MCF 10A (cell line): ENCODE measurements around the gene OTOF. TPM values are rescaled to one million over a fixed set of nuclear protein-coding genes. Genes with fewer than 3 reads are reported as not detected.

Experiments
- Bru-seq: library from RNA; stranded (reverse); fragments of 400-500 nt; gene quantifications from one replicate; lab custom pipeline; 2021; lab: Mats Ljungman, UMichigan
- BruChase-seq, 2 experiments: library from RNA; stranded (reverse); fragments of 400-500 nt; gene quantifications; one replicate each; lab custom pipeline; 2021; lab: Mats Ljungman, UMichigan
- BruUV-seq: library from RNA; stranded (reverse); fragments of 400-500 nt; replicated peaks from 2 replicates; lab custom pipeline; 2021; lab: Mats Ljungman, UMichigan
- CTCF ChIA-PET: fragments of 300-600 bp; sonication (Branson Sonifier 250); formaldehyde crosslinking; extraction: SDS; loops from one replicate; lab custom pipeline; 2021; ENCODE audit warnings: antibody characterized with exemption, inconsistent platforms; lab: Yijun Ruan, JAX
- POLR2A ChIA-PET: fragments of 300-600, 350-650 bp; sonication (Branson Sonifier 250); formaldehyde crosslinking; extraction: SDS; loops from one replicate; lab custom pipeline; 2020; ENCODE audit warnings: antibody characterized with exemption, inconsistent platforms; lab: Yijun Ruan, JAX
- DNase-seq: peaks from one replicate; pipeline ENCODE4 v3.0.0-alpha.2; 2018; ENCODE audit not compliant: unreplicated experiment
- H3K27ac Mint-ChIP-seq: one replicate; pipeline ENCODE4 v1.8.0; 2022; ENCODE audit warnings: mild to moderate bottlenecking, low read depth, mixed read lengths; ENCODE audit not compliant: unreplicated experiment
- H3K27me3 Mint-ChIP-seq: one replicate; pipeline ENCODE4 v1.8.0; 2022; ENCODE audit warnings: mixed read lengths; ENCODE audit not compliant: insufficient read depth, unreplicated experiment
- H3K36me3 Mint-ChIP-seq: one replicate; pipeline ENCODE4 v1.8.0; 2022; ENCODE audit warnings: mild to moderate bottlenecking, moderate library complexity, mixed read lengths; ENCODE audit not compliant: insufficient read depth, unreplicated experiment
- H3K4me1 Mint-ChIP-seq: one replicate; pipeline ENCODE4 v1.8.0; 2022; ENCODE audit warnings: mixed read lengths; ENCODE audit not compliant: insufficient read depth, unreplicated experiment
- H3K4me3 Mint-ChIP-seq: one replicate; pipeline ENCODE4 v1.8.0; 2022; ENCODE audit warnings: mild to moderate bottlenecking, moderate library complexity, mixed read lengths; ENCODE audit not compliant: unreplicated experiment
- H3K9me3 Mint-ChIP-seq: one replicate; pipeline ENCODE4 v1.8.0; 2022; ENCODE audit warnings: mixed read lengths; ENCODE audit not compliant: unreplicated experiment
- CTCF ChIP-seq: fragments of 200-600 bp; IDR thresholded peaks from one replicate; pipeline ENCODE4 v1.8.0; 2022; ENCODE audit warnings: antibody characterized with exemption, mild to moderate bottlenecking; ENCODE audit not compliant: unreplicated experiment
- intact Hi-C: fragments of 100-400 bp; cut with micrococcal nuclease; formaldehyde crosslinking; loops from 2 replicates; pipeline ENCODE4 v1.14.1; 2022
- long read RNA-seq: library from polyadenylated mRNA; stranded (forward); transcript quantifications from one replicate; pipeline ENCODE4 v2.0.0, GENCODE V29; 2022
- total RNA-seq: library from RNA; stranded (reverse); gene quantifications from 2 replicates; pipeline ENCODE4 v1.2.3, GENCODE V29; 2022

The OTOF gene
- total RNA-seq, result not detected in 2 replicates
- Bru-seq, nascent RNA, result not detected
- BruChase-seq, experiment 1, labeled RNA remaining after a 6-hour chase, result not detected
- BruChase-seq, experiment 2, labeled RNA remaining after a 2-hour chase, result not detected
- long read RNA-seq, result 0 reads

DNA sequence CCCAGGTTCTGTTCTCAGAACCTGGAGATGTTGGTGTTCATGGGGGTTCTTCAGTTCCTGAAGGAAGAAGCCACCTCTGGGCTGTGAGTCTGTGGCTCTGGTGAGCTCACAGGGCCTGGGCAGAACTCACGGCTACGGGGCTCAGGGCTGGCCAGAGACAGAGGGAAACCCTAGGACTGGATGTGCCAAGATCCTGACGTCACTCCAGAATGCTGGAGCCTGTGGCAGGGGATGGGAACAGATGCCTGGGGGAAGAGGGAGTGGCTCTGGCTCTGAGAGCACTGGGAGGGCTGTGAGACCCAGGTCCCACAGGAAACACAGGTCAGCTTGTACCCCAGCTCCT is at the start of gene OTOF:
Gene OTOF, minus strand, starts transcription at position 214 of the 343 bp plus-strand sequence.
- no TSS peak for BruUV-seq
- Mint-ChIP-seq H3K27ac (no peak within 1 kb of the TSS), H3K36me3 (no peaks in the 10 kb centered on the region), H3K9me3 (no peaks in the 10 kb centered on the region), H3K27me3 (no peaks in the 10 kb centered on the region), H3K4me1 (peaks cover 8% of the 10 kb centered on the region), H3K4me3 (no peak within 1 kb of the TSS)
- DNase-seq, result peak; percentile 77
- intact Hi-C loops, result no loop called here
- CTCF ChIA-PET, result interaction anchor here (1.7 kb wide), 1 partner anchor 10 kb away, joined by 5 read pairs; no protein-coding TSS in a partner anchor
- TF ChIP-seq CTCF, result no peak
- POLR2A ChIA-PET, result interaction anchor here (0.6 kb wide), 1 partner anchor 121 kb away, joined by 4 read pairs; no protein-coding TSS in a partner anchor

GRCh38 chr2:26526589-26526988 is 48.7 kb upstream of the OTOF start:
- Mint-ChIP-seq H3K27me3 (peaks cover 22% of the 10 kb centered on the region), H3K4me3 (no peak overlapping the region), H3K4me1 (no peaks in the 10 kb centered on the region), H3K27ac (no peak overlapping the region), H3K9me3 (no peaks in the 10 kb centered on the region), H3K36me3 (no peaks in the 10 kb centered on the region)
- POLR2A ChIA-PET, result no interaction called here
- peak; percentile 44 for DNase-seq
- TF ChIP-seq CTCF, result no peak
- no TSS peak for BruUV-seq
- CTCF ChIA-PET, result interaction anchor here (0.5 to 0.6 kb wide), 2 partner anchors 28 to 854 kb away, joined by 3 read pairs; no protein-coding TSS in a partner anchor
- intact Hi-C loops, result no loop called here

DNA sequence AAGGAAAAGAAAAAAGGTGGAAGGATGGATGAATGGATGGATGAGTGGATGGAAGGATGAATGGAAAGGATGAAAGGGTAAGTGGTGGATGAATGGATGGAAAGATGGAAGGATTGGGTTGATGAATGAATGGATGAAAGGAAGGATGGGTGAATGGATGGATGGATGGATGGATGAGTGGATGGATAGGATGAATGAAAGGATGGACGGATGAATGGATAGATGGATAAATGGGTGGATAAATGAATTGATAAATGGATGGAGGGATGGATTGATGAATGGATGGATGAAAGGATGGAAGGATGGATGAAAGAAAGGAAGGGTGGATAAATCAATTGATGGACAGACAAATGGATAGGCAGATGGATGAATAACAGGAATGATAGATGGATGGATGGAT is 48.2 kb upstream of the OTOF start:
- peaks cover 22% of the 10 kb centered on the region for H3K27me3 Mint-ChIP-seq
- DNase-seq, result no peak
- CTCF ChIA-PET, result no interaction called here
- POLR2A ChIA-PET, result no interaction called here
- H3K4me1 Mint-ChIP-seq, result no peaks in the 10 kb centered on the region
- intact Hi-C loops, result no loop called here
- H3K9me3 Mint-ChIP-seq, result no peaks in the 10 kb centered on the region
- BruUV-seq, result no TSS peak
- no peak for TF ChIP-seq CTCF
- no peak overlapping the region for H3K4me3 Mint-ChIP-seq
- no peaks in the 10 kb centered on the region for H3K36me3 Mint-ChIP-seq
- H3K27ac Mint-ChIP-seq, result no peak overlapping the region

DNA sequence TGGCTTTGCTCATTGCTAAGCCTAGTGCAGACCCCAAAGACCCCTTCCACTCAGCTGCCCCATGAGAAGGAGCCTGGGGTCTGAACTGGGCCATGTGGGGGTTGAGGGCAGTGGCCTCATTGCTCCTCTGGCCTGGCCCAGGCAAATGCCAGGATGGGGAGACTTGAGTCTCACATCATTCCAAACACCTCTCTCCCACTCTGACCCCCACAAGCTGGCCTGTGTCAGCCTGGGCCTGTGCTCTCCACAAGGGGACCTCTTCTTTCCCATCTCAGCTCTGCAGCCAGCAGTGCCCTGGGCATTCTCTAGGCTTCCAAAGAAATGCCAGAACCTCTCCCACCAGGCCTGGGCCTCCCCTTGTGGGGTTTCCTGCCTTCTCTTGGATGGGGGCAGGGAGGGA is 45.8 kb upstream of the OTOF start:
- H3K9me3 Mint-ChIP-seq, result no peaks in the 10 kb centered on the region
- H3K4me3 Mint-ChIP-seq, result no peak overlapping the region
- BruUV-seq, result no TSS peak
- CTCF ChIA-PET, result interaction anchor here (0.6 to 1.1 kb wide), 3 partner anchors 18 to 362 kb away, joined by 3 read pairs; no protein-coding TSS in a partner anchor
- H3K27me3 Mint-ChIP-seq, result peaks cover 32% of the 10 kb centered on the region
- DNase-seq, result no peak
- POLR2A ChIA-PET, result interaction anchor here (1.0 kb wide), 1 partner anchor 18 kb away, joined by 3 read pairs; no protein-coding TSS in a partner anchor
- intact Hi-C loops, result no loop called here
- no peak for TF ChIP-seq CTCF
- no peaks in the 10 kb centered on the region for H3K36me3 Mint-ChIP-seq
- no peaks in the 10 kb centered on the region for H3K4me1 Mint-ChIP-seq
- no peak overlapping the region for H3K27ac Mint-ChIP-seq
